CD4-positive, alpha-beta T cell treated with Interleukin-6 at 100 ng/mL for 8 hours (primary cell): ENCODE data around the gene MMP23B.

ENCODE experiments used
- DNase-seq: peaks from one replicate; pipeline ENCODE4 v3.0.0-alpha.2; 2020; ENCODE audit warnings: mixed read lengths, low spot score

Gene MMP23B

GRCh38 chr1:1620433-1621139 lies 11.4 kb upstream of the MMP23B start:
- DNase-seq = no peak

GRCh38 chr1:1621173-1622009 lies 10.6 kb upstream of the MMP23B start:
- DNase-seq = no peak

GRCh38 chr1:1622010-1622787 lies 9.8 kb upstream of the MMP23B start:
- DNase-seq = no peak

GRCh38 chr1:1622788-1623094 lies 9.2 kb upstream of the MMP23B start:
- DNase-seq = no peak

- DNase-seq = no peak
These were observed 8.8 kb upstream of the MMP23B start for GRCh38 chr1:1623181-1623630.

GRCh38 chr1:1623631-1624442 lies 8.1 kb upstream of the MMP23B start:
- no peak for DNase-seq

- DNase-seq = no peak
These were observed 7.2 kb upstream of the MMP23B start for GRCh38 chr1:1624443-1625403.

- no peak for DNase-seq
These were observed 6.6 kb upstream of the MMP23B start for GRCh38 chr1:1625404-1625775.

GRCh38 chr1:1625824-1626206 lies 6.2 kb upstream of the MMP23B start:
- DNase-seq = no peak

- no peak for DNase-seq
These were observed 5.5 kb upstream of the MMP23B start for GRCh38 chr1:1626207-1627141.

GRCh38 chr1:1627261-1627828 lies 4.6 kb upstream of the MMP23B start:
- DNase-seq = no peak

GRCh38 chr1:1627829-1628753 lies 3.9 kb upstream of the MMP23B start:
- DNase-seq = no peak

- peak; percentile 37 for DNase-seq
These were observed 3.1 kb upstream of the MMP23B start for GRCh38 chr1:1628754-1629429.

- DNase-seq = peak; percentile 87
These were observed 2.4 kb upstream of the MMP23B start for GRCh38 chr1:1629430-1630190.

- DNase-seq = peak; percentile 95
These were observed 1.6 kb upstream of the MMP23B start for GRCh38 chr1:1630191-1630964.
